ENCODE data around the gene EPHB4. TPM values are rescaled to one million over a fixed set of nuclear protein-coding genes. Genes with fewer than 3 reads are reported as not detected.

EPHB4 gene
- total and polyA plus RNA-seq, 2 of the 8 experiments (the other 6 are each of a cell fraction or from before 2014, with no cell fraction given) = 85.0 to 113 TPM

GRCh38 chr7:100823140-100823525 lies 4.2 kb downstream of the EPHB4 start:
- no peak overlapping the region for H3K27ac ChIP-seq (ENCODE audit: low read depth, low read length)
- H4K91ac ChIP-seq (replicated peaks; ENCODE audit: insufficient read length, low read length) = no peak overlapping the region
- H2AFZ ChIP-seq (ENCODE audit: low read length) = no peak overlapping the region
- DNase-seq (ENCODE audit: low read depth in 1 of 2, low spot score in 2 of 2) (no peak), FAIRE-seq (no peak)
- no peak overlapping the region for H2BK20ac ChIP-seq (ENCODE audit: low read length)
- H3K23me2 ChIP-seq (ENCODE audit: low read depth, low read length) = peaks cover 15% of the 10 kb centered on the region; the same call in 1 of the 2 replicates
- H3K23ac ChIP-seq (ENCODE audit: insufficient read length) = no peak overlapping the region
- peaks cover 0 to 11% (median 7%) of the 10 kb centered on the region in 4 experiments; a peak in 6 of 7 replicates for H3K4me1 ChIP-seq (replicated peaks in 1 of 4; ENCODE audit: control insufficient read depth in 3 of 4, insufficient read depth in 4 of 4, low read length in 3 of 4)
- no peak overlapping the region for H2BK12ac ChIP-seq (ENCODE audit: low read depth, low read length)
- no peak overlapping the region for H3K9ac ChIP-seq (replicated peaks in 1 of 4; ENCODE audit: extremely low read depth in 1 of 4, low read depth in 3 of 4, low read length in 3 of 4)
- no peak for TF ChIP-seq BCL11A (IDR thresholded peaks at IDR 0.05; ENCODE audit: low read depth in 2 of 2, low read length in 2 of 2)
- TF ChIP-seq GTF2F1 (IDR thresholded peaks at IDR 0.05; ENCODE audit: borderline replicate concordance, low read depth, low read length) = no peak
- TF ChIP-seq NRF1 (IDR thresholded peaks at IDR 0.05; ENCODE audit: low read depth, low read length) = no peak
- TF ChIP-seq PHF8 (conservative IDR thresholded peaks at IDR 0.05; ENCODE audit: low read depth, low read length) = no peak
- no peak for TF ChIP-seq TCF12 (IDR thresholded peaks at IDR 0.05; ENCODE audit: low read depth, low read length)
- no peak for TF ChIP-seq NANOG (IDR thresholded peaks at IDR 0.05; ENCODE audit: insufficient read depth, low read depth, low read length, poor library complexity, severe bottlenecking)
- no peak for TF ChIP-seq SIN3A (conservative IDR thresholded peaks at IDR 0.05 in 1 of 2, IDR thresholded peaks at IDR 0.05 in 1 of 2; ENCODE audit: low read depth in 1 of 2, low read length in 2 of 2)
- TF ChIP-seq KDM4A (IDR thresholded peaks at IDR 0.05; ENCODE audit: low read depth, low read length, severe bottlenecking) = no peak
- no peak for TF ChIP-seq KDM1A (IDR thresholded peaks at IDR 0.05; ENCODE audit: borderline replicate concordance, low read length)
- TF ChIP-seq CREB1 (IDR thresholded peaks at IDR 0.05) = no peak
- peaks cover 24 to 56% (median 48%) of the 10 kb centered on the region in 4 experiments; a peak in 7 of 8 replicates for H3K36me3 ChIP-seq (ENCODE audit: control insufficient read depth in 2 of 4, insufficient read depth in 4 of 4, low read length in 3 of 4)
- WGBS, 2 experiments (ENCODE audit: extremely low coverage in 1 of 2, insufficient coverage in 1 of 2, insufficient read length in 1 of 2, insufficient replicate concordance in 2 of 2, low coverage in 1 of 2, low lambda C conversion rate in 2 of 2, missing lambda C conversion rate in 1 of 2) = 97 to 100% methylated on average over 1 to 7 of the region's 7 CpGs
- peaks cover 5% of the 10 kb centered on the region; the same call in 1 of the 2 replicates for H3K79me1 ChIP-seq (ENCODE audit: low read depth, low read length)
- H3K56ac ChIP-seq (replicated peaks; ENCODE audit: insufficient read length, low read depth, low read length) = no peak overlapping the region
- no peaks in the 10 kb centered on the region for H3K9me3 ChIP-seq (ENCODE audit: insufficient read depth in 2 of 2, low read depth in 1 of 2, low read length in 1 of 2)
- ChIA-PET CTCF (ENCODE audit: partially characterized antibody) (interaction anchor here (0.9 to 5.2 kb wide), 6 partner anchors 13 to 118 kb away, joined by 3 to 48 read pairs (median 6); partner anchors contain the start of genes POP7 and SLC12A9), POLR2A (ENCODE audit: partially characterized antibody) (interaction anchor here (0.9 to 1.9 kb wide), 3 partner anchors 14 to 140 kb away, joined by 3 to 8 read pairs (median 3); no protein-coding TSS in a partner anchor)
- H3K14ac ChIP-seq (ENCODE audit: insufficient read length) = no peak overlapping the region
- peaks cover 14 to 25% of the 10 kb centered on the region in 2 experiments for H4K20me1 ChIP-seq (replicated peaks in 1 of 2; ENCODE audit: control insufficient read depth in 1 of 2, insufficient read depth in 2 of 2, low read length in 2 of 2)
- H3K4me2 ChIP-seq (ENCODE audit: insufficient read depth in 1 of 2, low read depth in 2 of 2, low read length in 2 of 2) = no peak overlapping the region
- no peak overlapping the region for H3K18ac ChIP-seq (ENCODE audit: extremely low read depth, low read length)
- H3K4me3 ChIP-seq (ENCODE audit: extremely low read depth in 1 of 4, insufficient read depth in 2 of 4, low read depth in 3 of 4, low read length in 4 of 4) = no peak overlapping the region
- no peak overlapping the region for H2BK120ac ChIP-seq (replicated peaks; ENCODE audit: low read depth, low read length)
- no peak overlapping the region for H4K5ac ChIP-seq (ENCODE audit: insufficient read length, low read depth, low read length)
- peaks cover 7 to 38% of the 10 kb centered on the region in 2 experiments for H3K79me2 ChIP-seq (ENCODE audit: control insufficient read depth in 1 of 2, insufficient read depth in 2 of 2, low read length in 2 of 2)
- no peak overlapping the region for H2AK5ac ChIP-seq (ENCODE audit: low read depth, low read length)
- 0 out of 2 replicates have a peak overlapping the region, but pooled peaks have one; percentile 16 for H4K8ac ChIP-seq (ENCODE audit: extremely low read depth, insufficient read depth, low read length)
- H3K27me3 ChIP-seq (replicated peaks in 1 of 4; ENCODE audit: control insufficient read depth in 3 of 4, extremely low read depth in 1 of 4, insufficient read depth in 3 of 4, low read length in 3 of 4) = no peaks in the 10 kb centered on the region
- no peak overlapping the region for H3K4ac ChIP-seq (replicated peaks; ENCODE audit: insufficient read length, low read depth, low read length)
- no peak overlapping the region for H2BK5ac ChIP-seq (ENCODE audit: low read depth, low read length)
- no peak overlapping the region for H2BK15ac ChIP-seq (ENCODE audit: low read length)

Measured in H1 (cell line).